D341Med (cell line): ENCODE data around the gene SV2A.
A peak's percentile ranks its signal among the peaks of the same experiment; 100 is the strongest.
"Not testable (repeated sequence)": the region's sequence is repeated elsewhere in the genome, so short reads cannot be mapped to it uniquely, and the experiment has no call there.

Experiments
- DNase-seq: peaks from one replicate; pipeline ENCODE4 v3.0.0; 2012; ENCODE audit warnings: low spot score

The SV2A gene

DNA sequence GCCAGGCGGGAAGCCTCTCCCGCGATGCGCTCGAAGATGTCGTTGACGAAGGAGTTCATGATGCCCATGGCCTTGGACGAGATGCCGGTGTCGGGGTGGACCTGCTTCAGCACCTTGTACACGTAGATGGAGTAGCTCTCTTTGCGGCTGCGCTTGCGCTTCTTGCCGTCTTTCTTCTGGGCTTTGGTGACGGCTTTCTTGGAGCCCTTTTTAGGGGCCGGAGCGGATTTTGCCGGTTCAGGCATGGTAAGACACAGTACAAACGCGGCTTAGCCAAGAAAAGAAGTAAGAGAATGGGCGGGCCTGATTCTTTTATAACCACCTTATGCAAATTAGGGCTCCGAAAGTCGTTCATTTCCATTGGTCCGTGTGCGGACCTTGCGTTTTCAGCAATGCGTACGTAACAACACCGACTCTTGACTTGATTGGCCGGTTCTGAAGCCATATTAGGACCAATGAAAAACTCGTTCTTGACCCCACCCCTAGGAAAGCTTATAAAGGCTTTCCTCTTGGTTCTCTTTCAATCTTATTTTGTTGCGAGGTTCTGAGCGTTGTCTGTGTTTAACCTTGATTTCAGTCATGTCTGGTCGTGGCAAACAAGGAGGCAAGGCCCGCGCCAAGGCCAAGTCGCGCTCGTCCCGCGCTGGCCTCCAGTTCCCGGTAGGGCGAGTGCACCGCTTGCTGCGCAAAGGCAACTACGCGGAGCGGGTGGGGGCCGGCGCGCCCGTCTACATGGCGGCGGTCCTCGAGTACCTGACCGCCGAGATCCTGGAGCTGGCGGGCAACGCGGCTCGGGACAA, 31.0 kb downstream of the SV2A start:
- DNase-seq: peak; percentile 89

DNA sequence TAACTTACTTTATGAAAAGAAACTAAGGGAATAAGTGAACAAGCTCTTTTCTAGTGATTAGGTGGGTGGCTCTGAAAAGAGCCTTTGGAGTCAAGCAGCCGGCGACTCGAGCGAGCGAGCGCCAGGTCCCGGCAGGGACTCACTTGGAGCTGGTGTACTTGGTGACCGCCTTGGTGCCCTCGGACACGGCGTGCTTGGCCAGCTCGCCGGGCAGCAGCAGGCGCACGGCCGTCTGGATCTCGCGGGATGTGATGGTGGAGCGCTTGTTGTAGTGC, 31.6 kb downstream of the SV2A start:
- DNase-seq: not testable (repeated sequence)

DNA sequence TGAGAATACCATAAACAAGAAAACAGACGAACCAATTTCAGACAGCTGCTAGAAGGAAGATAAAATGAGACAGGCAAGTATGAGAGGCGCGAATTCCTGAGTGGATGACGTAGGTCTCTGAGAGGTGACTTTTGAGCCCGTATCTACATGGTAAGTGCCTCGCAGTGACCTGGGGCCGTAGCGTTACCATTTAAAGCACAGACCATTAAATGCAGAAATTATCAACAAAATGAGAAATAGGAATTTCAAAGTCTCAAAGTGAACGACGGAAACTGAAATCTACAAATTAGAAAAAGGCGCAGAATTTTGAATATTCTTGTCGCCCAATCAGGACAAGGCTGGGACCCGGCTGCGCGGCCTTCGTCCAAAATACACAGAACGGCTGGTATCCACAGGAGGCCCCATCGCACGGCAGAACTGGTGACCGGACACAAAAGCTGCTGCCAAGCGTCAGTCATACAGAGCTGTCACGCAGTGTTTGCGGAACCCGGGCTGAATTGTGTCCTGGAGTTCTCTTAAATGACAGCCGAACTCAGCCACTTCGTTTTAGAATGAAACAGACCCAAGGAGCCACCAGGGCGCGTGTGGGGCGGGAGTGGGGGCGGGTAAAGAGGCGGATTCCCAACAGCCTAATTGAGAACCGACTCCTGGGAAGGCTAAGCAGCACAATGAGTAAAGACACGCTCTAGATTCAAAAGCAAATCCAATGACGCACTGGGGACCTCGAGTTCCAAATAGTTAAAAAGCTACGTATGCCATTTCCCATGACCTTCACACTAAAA, 32.1 kb downstream of the SV2A start:
- peak; percentile 80 for DNase-seq

DNA sequence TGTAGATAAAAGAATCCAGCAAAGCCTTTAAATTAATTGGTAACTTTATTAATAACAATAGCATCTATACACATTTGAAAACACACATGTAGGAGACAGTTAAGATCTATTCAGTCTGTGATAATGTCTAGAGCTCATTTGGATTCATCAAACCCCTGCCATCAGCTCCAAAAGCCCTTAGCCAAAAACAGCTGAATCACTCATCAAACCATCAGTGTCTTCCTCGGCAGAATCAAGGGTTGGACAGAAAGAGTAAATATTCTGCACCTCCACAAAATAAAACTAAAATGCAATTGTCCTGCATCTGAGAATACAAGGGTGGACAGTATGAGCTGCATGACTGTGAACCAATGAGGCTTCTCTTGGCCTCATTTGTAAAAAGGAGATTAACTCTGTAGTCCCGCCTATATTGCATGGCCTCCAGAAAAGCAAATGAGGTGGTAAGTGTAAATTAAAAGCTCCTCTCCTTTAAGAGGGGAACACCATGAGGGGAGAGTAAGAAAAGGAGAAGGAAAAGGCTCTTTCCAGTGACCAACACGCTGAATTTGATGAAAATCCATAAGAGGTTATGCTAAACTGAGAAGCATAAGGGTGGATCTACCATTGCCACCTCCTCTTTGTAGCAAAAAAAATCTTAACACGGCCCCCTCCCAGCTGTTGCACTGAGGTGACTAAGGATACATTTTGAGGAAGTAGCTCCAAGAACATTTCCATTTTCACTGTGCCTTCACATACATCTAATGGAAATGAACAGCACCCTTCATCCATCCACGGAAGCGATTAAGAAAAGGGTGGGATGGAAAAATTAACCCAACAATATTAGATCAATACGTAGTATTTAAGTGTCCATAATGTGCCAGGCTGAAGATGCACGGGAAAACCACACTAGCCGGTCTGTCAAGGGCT, 33.0 kb downstream of the SV2A start:
- peak; percentile 58 for DNase-seq

DNA sequence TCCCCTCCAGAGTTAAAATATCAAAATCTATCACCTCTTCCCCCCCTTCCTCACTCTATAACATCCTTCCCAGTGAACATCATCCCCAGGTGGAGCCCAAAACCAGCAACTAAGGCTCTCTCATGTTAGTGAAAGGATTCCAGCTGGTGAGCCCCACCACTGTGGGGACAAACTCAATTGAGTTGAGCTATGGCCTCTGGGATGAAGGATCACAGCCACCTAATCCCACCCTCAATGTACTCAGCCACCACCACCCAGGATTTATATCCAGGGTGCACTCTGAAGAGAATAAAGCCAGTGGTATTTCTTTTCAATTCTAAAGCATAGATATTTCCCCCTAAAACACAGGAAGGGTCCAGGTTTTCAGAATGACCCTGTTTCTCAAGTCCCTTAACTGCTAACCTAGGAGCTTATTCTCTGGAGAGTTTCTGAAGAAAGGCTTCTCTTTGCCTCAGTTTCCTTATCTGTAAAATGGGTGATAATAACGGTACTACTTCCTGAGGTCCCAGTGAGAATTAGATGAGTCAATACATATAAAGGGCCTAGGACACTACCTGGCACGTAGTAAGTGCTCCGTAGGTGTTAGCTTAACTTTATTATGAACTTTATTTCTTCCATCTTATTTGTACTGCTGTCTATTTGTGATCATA, 33.9 kb downstream of the SV2A start:
- DNase-seq: no peak

DNA sequence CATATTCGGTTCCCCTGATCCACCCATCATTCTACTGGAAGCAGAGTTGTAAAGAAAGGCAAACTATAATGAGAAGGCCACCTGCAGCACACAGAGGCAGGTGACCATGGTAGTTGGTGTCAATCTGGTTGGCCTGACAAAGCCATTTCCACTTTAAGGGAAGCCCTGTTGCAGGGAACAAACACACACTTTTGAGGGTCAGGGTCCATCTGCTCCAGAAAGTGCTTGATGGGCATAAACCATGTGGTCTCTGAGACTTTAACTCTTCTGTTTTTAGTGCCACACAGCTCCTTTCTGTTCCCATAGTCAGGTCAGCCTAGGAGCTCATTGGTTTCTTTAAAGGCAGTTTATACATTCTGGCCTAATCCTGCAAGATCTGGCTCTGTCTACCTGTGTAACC, 35.8 kb downstream of the SV2A start:
- DNase-seq: no peak

DNA sequence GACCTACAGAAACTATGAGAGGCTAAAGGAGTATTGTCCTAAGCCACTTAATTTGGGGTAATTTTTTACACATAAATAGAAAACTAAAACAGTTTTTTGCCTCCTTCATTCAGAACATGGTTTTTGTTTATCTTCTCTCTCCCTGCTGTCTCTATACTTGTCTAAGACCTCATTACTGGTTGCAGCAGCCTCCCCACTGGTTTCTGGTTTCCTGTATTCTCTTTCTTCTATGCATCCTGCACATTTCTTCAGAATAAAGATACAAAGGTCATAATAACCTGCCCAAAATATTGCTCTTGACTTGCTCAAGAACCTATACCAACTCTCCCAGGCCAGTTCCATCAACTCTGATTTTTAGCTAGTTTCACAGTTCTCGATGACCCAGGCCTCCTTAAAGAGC, 38.1 kb downstream of the SV2A start:
- DNase-seq: no peak

DNA sequence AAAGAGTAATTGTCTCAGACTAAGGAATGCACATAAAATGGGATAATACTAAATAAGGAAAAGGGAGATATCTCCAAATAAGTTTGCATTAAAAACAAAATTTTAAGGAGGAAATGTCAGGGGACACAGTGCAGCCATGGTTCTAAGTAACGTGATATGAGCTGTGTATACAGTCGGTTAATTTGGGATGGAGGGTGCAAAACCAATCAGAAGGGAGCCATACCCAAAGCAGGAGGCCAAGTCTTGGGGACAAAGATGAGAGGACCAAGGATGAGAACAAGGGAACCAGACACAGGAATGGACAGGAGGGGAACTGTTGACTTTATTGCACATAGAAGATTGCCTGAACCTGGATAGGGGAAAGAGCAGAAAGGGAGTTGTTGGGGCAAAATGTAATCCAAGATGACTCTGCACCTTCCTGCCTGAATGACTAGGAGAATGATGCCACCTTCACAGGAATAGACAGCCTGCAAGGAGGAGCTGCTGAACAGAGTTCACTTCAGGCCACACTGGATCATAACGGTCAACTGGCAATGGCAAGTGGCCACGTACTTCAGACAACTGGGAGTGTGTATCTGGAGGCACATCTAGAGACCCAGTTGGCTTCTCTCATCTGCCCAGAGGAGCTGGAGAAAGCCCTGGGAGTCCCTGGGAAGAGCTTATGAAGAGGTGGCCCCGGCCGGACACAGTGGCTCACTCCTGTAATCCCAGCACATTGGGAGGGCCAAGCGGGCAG, 40.3 kb downstream of the SV2A start:
- no peak for DNase-seq

DNA sequence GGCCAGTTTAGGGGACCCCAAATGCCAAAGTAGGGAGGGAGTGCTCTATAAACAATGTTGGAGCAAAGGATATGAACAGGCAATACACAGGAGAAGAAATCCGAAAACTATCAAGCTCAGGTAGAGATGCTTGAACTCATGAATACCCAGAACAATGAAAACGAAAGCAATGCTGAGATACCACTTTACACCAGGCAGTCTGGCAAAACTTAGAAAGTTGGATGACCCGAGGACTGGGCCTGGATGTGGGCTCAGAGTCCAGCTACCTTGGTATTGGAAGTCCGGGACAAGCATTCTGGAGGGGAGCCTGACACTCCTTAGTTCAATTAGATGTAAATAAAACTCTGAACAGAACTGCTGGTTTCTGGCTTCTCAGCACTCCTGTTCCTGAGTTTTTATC, 44.6 kb downstream of the SV2A start:
- not testable (repeated sequence) for DNase-seq

DNA sequence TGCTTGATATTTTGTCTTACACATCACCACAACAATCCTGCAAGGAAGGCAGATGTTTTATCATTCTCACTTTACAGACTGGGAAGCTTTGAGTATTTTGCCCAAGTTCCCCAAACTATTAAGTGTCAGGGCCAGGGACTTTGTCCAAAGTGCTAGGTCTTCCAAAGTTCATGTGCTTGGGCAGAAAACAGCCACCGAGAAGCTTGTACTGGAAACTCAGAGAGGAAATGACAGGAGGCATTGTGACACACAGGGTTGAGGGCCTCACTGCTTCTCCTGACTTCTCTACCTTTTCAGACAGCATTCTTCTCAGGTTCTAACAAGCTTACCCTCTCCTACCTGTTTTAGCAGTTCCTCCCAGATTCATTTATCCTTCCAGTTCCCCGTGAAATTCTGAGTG, 50.8 kb downstream of the SV2A start:
- not testable (repeated sequence) for DNase-seq

DNA sequence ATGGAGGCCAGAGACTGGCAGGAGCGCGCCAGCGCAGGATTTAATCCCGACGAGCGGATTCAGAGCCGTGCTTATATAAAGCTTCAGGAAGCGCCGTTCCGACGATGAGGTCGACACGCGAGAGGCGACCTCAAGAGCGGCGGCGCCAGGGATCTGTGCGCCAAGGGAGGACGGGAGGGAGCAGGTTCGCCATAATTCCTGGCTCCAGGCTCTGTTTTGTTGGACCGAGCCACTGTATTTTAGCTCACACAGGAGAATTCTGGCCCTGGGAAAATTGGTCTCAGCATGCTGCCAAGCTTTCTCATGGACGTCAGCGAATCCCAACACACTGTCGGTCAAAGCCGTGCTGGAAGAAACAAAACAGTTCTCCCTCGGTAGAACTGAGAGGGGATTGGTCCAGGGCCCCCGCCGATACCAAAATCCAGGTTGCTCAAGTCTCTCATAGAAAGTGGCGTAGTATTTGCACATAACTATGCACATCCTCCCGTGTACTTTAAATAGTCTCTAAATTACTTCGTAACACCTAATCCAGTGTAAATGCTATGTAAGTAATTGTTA, 56.1 kb downstream of the SV2A start:
- not testable (repeated sequence) for DNase-seq

DNA sequence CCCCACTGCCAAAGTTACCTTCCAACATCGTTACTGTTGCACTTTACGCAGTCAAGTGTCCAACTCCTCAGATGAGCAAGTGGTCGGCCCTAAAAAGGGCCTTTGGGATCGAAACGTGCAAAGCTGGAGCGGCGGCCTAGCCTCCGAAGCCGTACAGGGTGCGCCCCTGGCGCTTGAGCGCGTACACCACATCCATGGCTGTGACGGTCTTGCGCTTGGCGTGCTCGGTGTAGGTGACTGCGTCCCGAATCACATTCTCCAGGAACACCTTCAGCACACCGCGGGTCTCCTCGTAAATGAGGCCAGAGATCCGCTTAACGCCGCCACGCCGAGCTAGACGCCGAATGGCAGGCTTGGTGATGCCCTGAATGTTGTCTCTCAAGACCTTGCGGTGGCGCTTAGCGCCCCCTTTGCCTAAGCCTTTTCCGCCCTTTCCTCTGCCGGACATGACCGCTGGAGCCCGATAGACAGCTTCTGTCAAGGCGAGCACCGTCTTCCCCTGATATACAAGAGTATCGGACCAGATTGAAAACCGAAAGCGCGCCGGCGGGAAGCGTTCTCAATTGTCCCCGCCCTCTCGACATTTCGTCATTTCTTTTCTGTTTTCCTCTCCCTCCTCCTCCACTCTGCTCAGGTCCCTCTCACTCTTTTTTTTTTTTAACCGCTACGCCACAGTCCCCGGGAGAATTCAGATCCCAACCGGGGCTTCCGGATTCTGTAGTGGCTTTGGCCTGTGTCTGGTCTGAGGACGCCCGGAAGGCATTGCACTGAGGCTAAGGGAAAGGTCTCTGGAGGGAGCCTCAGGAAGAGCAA, 56.8 kb downstream of the SV2A start:
- not testable (repeated sequence) for DNase-seq

DNA sequence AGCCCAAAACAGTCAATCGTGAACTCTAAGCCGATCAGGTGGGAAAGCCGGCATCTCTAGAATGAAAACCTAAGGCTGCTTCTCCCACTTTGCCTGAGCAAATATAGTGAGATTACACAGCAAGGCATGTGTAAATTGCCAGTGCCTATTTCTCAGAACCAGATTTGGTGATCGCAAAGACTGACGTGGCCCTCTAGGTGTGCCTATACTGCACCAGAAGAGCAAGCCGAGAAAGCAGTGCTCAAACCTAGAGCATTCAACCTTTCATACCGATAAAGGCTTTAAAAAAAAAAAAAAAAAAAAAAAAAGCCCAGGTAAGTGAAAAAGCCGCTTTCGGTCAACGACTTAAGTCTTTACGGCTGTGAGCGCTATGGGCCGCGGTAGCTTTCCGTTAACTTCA, 57.4 kb downstream of the SV2A start:
- DNase-seq: not testable (repeated sequence)
